BE2C (cell line): ENCODE data around the gene LCNL1.

Source experiments
- DNase-seq: peaks from one replicate; pipeline ENCODE4 v3.0.0-alpha.2; 2020
- H3K27me3 ChIP-seq: fragments of 250-450 bp; sonication (Bioruptor Pico); 2 replicates; pipeline ENCODE4 v1.5.1; 2020; ENCODE audit warnings: mild to moderate bottlenecking
- H3K36me3 ChIP-seq: fragments of 250-450 bp; sonication (Bioruptor Pico); 2 replicates; pipeline ENCODE4 v1.5.1; 2020; ENCODE audit warnings: mild to moderate bottlenecking
- H3K4me1 ChIP-seq: fragments of 250-450 bp; sonication (Bioruptor Pico); 2 replicates; pipeline ENCODE4 v1.5.1; 2020
- H3K4me3 ChIP-seq: 2 replicates; pipeline ENCODE4 v1.5.1; 2011; ENCODE audit warnings: low read depth, low read length
- H3K9me3 ChIP-seq: fragments of 250-450 bp; sonication (Bioruptor Pico); 2 replicates; pipeline ENCODE4 v1.5.1; 2020
- CTCF ChIP-seq: IDR thresholded peaks from 2 replicates; pipeline ENCODE4 v1.5.1; 2012; ENCODE audit warnings: mild to moderate bottlenecking, low read depth, low read length

The LCNL1 gene

GRCh38 chr9:136972335-136972734 lies 10.5 kb upstream of the LCNL1 start:
- DNase-seq, result no peak
- no peak for TF ChIP-seq CTCF
- Histone ChIP-seq H3K4me1 (no peaks in the 10 kb centered on the region), H3K36me3 (no peaks in the 10 kb centered on the region), H3K27me3 (no peaks in the 10 kb centered on the region), H3K4me3 (no peak overlapping the region), H3K9me3 (no peaks in the 10 kb centered on the region)

DNA sequence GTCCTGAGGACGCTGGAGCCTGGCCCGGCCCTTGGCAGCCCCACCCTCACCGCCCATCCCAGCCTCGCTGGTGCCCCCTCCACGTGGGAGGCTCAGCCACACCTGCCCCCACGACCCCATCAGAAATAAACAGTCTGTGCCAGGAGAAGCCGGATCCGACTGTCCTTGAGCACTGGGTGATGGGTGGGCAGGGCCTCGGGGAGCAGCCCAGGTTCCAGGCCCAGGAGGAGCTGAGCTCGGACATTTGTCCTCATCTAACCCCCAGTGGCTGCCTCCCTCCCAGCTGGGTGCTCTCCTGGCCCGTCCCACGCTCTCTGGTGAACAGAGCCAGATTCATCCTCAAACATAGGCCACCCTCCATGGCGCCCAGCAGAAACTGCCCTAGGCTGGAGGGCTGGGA lies 10.1 kb upstream of the LCNL1 start:
- DNase-seq, result no peak
- Histone ChIP-seq H3K36me3 (no peaks in the 10 kb centered on the region), H3K27me3 (no peaks in the 10 kb centered on the region), H3K9me3 (no peaks in the 10 kb centered on the region), H3K4me1 (no peaks in the 10 kb centered on the region), H3K4me3 (no peak overlapping the region)
- no peak for TF ChIP-seq CTCF

DNA sequence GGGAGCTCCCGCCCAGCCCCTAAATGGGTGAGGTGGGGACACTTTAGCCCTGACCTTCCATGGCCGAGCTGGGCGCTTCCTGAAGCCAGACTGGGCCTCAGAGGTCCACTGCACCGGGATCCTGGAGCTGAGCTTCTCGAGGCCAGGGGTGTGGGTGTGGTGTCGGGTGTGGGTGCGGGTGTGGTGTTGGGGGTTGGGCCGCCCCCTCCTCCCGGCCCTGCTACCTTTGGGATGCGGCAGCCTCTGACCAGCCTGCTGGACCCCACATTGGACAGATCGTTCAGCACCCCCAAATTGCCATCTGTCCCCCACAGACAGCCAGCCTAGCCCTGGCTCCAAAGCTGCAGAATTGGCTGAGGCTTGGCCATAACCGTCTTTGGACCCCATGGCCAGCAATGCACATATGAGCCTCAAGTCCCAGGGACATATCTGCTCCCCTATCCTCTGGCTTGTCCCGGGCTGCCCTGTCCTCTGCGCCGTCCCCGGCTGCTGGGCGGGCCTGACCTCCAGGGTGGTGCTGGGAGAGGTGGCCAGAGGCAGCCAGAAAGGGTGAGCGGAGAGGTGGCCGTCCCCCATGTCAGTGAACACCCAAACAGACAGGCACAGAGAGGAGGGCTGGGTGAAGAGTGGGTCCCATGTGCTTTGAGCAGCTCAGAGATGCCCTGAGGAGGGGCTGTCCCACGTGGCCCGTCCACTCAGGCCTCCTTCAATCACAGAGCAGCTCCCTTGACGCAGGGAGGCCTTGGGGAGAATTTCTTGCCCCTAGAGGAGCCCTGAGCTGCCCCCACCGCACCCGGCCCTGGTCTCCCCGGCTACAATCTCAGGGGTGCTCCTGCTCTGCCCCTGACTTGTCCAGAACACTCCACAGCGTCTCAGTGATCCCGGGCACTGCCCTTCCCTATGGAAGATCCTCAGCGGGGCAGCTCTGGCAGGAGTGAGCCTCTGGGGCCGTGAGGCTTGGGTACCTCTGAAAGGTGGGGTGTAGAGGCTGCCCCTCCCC lies 8.9 kb upstream of the LCNL1 start:
- TF ChIP-seq CTCF, result no peak
- Histone ChIP-seq H3K4me1 (no peaks in the 10 kb centered on the region), H3K36me3 (no peaks in the 10 kb centered on the region), H3K9me3 (no peaks in the 10 kb centered on the region), H3K4me3 (no peak overlapping the region), H3K27me3 (no peaks in the 10 kb centered on the region)
- DNase-seq, result no peak

DNA sequence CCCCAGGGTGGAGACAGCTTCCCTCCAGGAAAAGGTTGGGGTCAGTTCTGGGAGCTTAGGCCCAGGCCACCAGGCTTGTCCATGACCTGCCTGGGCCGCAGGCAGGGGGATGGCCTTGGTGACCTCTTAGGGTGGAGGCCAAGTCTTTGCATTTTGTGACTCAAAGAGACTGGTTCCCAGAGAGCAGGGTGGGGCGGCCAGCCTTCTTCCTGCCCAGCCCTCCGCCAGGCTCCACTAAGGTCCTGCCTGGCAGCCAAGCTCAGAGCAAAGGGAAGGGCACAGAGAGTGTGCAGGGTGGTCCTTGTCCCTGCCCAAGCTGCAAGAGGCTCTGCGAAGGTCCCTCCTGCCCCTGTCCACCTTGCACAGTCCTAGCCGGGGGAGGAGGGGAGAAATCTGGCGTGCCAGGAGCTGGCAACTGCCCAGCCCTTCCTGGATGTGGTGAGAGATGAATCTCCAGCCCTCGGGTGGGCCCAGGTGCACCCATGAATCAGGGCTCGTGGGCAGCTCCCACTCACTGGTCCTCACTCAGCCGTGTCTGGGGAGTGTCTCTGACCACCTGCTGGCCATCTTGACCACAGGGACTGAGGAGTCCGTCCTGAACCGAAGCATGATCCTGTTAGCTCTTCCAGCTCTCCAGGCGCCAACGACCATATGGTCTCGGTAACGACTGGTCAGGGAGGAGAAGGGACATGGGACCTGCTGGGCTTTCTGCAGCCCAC lies 7.8 kb upstream of the LCNL1 start:
- H3K9me3 ChIP-seq, result no peaks in the 10 kb centered on the region
- H3K27me3 ChIP-seq, result no peaks in the 10 kb centered on the region
- no peaks in the 10 kb centered on the region for H3K4me1 ChIP-seq
- H3K4me3 ChIP-seq, result no peak overlapping the region
- no peaks in the 10 kb centered on the region for H3K36me3 ChIP-seq
- DNase-seq, result no peak
- no peak for TF ChIP-seq CTCF

GRCh38 chr9:136975644-136976043 lies 7.1 kb upstream of the LCNL1 start:
- no peaks in the 10 kb centered on the region for H3K36me3 ChIP-seq
- TF ChIP-seq CTCF, result 0 out of 2 replicates have a peak, but pooled peaks have one; percentile 7
- no peaks in the 10 kb centered on the region for H3K27me3 ChIP-seq
- H3K4me3 ChIP-seq, result no peak overlapping the region
- peaks cover 2% of the 10 kb centered on the region for H3K4me1 ChIP-seq
- H3K9me3 ChIP-seq, result no peaks in the 10 kb centered on the region
- DNase-seq, result no peak
